ENCODE measurements around the gene HEG1. TPM values are rescaled to one million over a fixed set of nuclear protein-coding genes. Genes with fewer than 3 reads are reported as not detected.

The HEG1 gene
- total and polyA plus RNA-seq, 2 donors (not counting 3 experiments of a cell fraction or from before 2014, with no cell fraction given) = 50.1 to 106 TPM

DNA sequence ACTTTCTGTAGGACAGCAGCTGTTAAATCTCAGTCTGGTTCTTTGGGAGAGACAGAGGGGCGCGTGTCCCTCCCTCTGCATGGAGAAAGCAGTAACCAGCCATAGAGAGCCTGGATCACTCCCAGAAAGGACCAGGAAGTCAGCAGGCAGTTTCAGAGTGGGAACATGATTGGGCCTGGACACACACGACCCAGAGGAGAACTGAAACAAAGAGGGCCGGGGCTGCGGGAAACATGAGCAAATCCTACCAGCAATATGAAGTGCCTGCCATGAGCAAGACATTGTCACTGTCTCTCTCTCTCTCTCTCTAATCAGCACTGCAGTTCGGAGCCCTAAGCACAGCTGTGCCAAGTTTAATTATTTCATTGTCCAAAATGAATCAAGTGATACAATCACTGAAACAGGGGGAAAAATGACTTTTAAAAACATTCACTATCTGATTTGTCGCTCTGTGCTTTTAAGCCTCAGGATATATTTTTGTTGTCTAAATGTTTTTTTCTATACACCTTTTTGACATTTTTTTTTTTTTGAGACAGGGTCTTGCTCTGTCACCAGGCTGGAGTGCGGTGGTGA lies 138.9 kb downstream of the HEG1 start:
- H3K4me3 ChIP-seq (replicated peaks in 1 of 3; ENCODE audit: insufficient read depth in 1 of 3, low read depth in 1 of 3, low read length in 3 of 3) = no peak overlapping the region
- H3K4me2 ChIP-seq (ENCODE audit: insufficient read depth, low read length) = no peak overlapping the region
- no peak overlapping the region for H2AFZ ChIP-seq (ENCODE audit: low read depth, low read length)
- CTCF ChIA-PET = interaction anchor here (0.8 to 2.2 kb wide), 4 partner anchors 10 to 351 kb away, joined by 3 to 7 read pairs (median 4); no protein-coding TSS in a partner anchor
- BruUV-seq (replicated peaks) = no TSS peak
- peaks cover 6 to 12% of the 10 kb centered on the region in 2 experiments for H3K27me3 ChIP-seq (ENCODE audit: control insufficient read depth in 2 of 2, insufficient read depth in 2 of 2, low read length in 2 of 2)
- H3K79me2 ChIP-seq (ENCODE audit: control insufficient read depth, insufficient read depth, low read length) = no peaks in the 10 kb centered on the region
- H3K4me1 ChIP-seq (ENCODE audit: control insufficient read depth, extremely low read depth, insufficient read depth, low read length) = no peaks in the 10 kb centered on the region
- peak; percentile 32 for TF ChIP-seq EZH2 (IDR thresholded peaks at IDR 0.05; ENCODE audit: borderline replicate concordance, low read depth, low read length, severe bottlenecking)
- TF ChIP-seq POLR2A (IDR thresholded peaks at IDR 0.05; ENCODE audit: low read depth, low read length) = no peak
- H3K9me1 ChIP-seq (replicated peaks; ENCODE audit: control insufficient read depth, extremely low read depth, insufficient read depth, low read length) = no peaks in the 10 kb centered on the region
- H3K36me3 ChIP-seq (ENCODE audit: control insufficient read depth in 2 of 2, extremely low read depth in 1 of 2, insufficient read depth in 2 of 2, low read length in 2 of 2) = no peaks in the 10 kb centered on the region
- POLR2A ChIA-PET = no interaction called here
- H3K27ac ChIP-seq (ENCODE audit: insufficient read depth, low read depth, low read length) = no peak overlapping the region
- intact Hi-C loops (cut with micrococcal nuclease) = no loop called here
- dilution Hi-C loops (cut with MboI; ENCODE audit: extremely low pct_ligation_motif_present, low sequenced_read_pairs) = no loop called here
- DNase-seq (ENCODE audit: low read depth, low spot score) (peak; percentile 9), FAIRE-seq (no peak)
- H4K20me1 ChIP-seq (replicated peaks; ENCODE audit: control insufficient read depth, extremely low read depth, insufficient read depth, low read length) = no peaks in the 10 kb centered on the region
- H3K9ac ChIP-seq (replicated peaks; ENCODE audit: extremely low read depth, insufficient read depth, low read length) = no peak overlapping the region
- no peaks in the 10 kb centered on the region for H3K9me3 ChIP-seq (replicated peaks; ENCODE audit: control insufficient read depth, insufficient read depth, low read length)

Small RNA genes lying within 50 kb of the gene (small RNA-seq; reads per million reads assigned to genes)
- not detected for gene RNA5SP137 (ENCODE audit: insufficient read depth, insufficient read length, low read depth, low replicate concordance)

Other genes with a start within 250 kb of the HEG1 start
- gene ITGB5, start 168.6 kb downstream of the HEG1 start, total RNA-seq = 144 TPM in 2 replicates
- 126 and 170 TPM in 2 replicates for gene ITGB5, start 168.6 kb downstream of the HEG1 start, polyA plus RNA-seq
- not detected in 2 replicates for gene MUC13, start 121.2 kb downstream of the HEG1 start, total RNA-seq
- not detected in 2 replicates for gene MUC13, start 121.2 kb downstream of the HEG1 start, polyA plus RNA-seq
- 0.86 and 0.97 TPM in 2 replicates for gene SLC12A8, start 156.8 kb upstream of the HEG1 start, total RNA-seq
- 0.62 and 0.90 TPM in 2 replicates for gene SLC12A8, start 156.8 kb upstream of the HEG1 start, polyA plus RNA-seq